Measurements from ENCODE around the gene SPNS2. TPM values are rescaled to one million over a fixed set of nuclear protein-coding genes. Genes with fewer than 3 reads are reported as not detected.

SPNS2 gene
- total RNA-seq, 2 donors from 2014 or later, result 0.16 to 0.64 TPM

DNA sequence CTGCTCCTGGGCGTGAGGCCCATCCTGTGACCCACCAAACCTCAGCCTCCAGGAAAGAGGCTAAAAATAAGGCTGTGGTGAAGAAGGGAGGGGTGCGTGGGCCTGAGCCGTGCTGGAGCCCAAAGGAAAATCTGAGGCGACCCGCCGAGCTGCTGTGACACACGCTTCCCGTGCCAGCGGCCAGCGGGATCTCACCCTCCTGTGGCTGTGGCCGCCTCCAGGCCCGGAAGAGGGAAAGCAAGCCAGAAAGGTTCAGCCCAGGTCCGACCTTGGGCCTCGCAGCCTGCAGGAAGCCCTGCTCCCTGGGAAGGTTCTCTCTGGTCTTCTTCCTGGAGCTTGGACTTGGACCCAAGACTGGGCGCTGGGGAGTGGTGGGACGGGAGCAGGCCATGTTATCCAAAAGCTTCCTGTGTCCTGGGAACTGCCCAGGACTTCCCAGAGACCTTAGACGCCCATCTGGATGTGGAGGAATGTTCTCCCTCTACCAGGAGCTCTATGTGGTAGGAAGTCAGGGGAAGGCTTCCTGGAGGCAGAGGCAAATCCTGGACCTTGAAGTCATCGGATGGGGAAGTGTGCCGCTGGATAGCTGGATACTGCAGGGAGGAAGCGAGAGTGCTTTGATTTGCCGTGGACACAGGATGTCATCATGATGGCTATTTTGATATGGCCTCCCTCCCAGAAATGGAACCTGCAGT lies 11.4 kb downstream of the SPNS2 start:
- H3K27ac Mint-ChIP-seq, result peak overlapping the region in 1 of 2 donors; percentile 39
- DNase-seq (ENCODE audit: low spot score in 2 of 2) (no peak), ATAC-seq (peak in 1 of 2 donors; percentile 33)
- no peaks in the 10 kb centered on the region for H3K9me3 Mint-ChIP-seq
- no peaks in the 10 kb centered on the region for H3K36me3 Mint-ChIP-seq

DNA sequence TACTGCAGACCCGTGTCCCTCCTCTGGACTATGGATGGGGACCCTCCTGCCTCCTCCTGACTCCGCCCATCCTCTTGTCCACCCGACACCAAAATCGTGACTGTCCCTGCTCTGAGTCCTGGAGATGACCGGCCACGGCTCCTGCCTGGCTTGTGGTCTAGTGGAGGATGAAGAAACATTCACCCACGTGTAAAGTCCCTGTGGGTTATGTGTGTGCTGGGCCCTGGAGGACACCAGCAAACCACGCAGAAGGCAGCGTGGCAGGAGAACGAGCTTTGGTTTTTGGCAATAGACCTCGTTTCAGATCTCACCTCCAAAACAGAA lies 11.9 kb downstream of the SPNS2 start:
- DNase-seq (ENCODE audit: low spot score in 2 of 2), result no peak
- no peaks in the 10 kb centered on the region for H3K36me3 Mint-ChIP-seq
- no peak overlapping the region for H3K27ac Mint-ChIP-seq
- no peaks in the 10 kb centered on the region for H3K9me3 Mint-ChIP-seq
- no peak for ATAC-seq

DNA sequence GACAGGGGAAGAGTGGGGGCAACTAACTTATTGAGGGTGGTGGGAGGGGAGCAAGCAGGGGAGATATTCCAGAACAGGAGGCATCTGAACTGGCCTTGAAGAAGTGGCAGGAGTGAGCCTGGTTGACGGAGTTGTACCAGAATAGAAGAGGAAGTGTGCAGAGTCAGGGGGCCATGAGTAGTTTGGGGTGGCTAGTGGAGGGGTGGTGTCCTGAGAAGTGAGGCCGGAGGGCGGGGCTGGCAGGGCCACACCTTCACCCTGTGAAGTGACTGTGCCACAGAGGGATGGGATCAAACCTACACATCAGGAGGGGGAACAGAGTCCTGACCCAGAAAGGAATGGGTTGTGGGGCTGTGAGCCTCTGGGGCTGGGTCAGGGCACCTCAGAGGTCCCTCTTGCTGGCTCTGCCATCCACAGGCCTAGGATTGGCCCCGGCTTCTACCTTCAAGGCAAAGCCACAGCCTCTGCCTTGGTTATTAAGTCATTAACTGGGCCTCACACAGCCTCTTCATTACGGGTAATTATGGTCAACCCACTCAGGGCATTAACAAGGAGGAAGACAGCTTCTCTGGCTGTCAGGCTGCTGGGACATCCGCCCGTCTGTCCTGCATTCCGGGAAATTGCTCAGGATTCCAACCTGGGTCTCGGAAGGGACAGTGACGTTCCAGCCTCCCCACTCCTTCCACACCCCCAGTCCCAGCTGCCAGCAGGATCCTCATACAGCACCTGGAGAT lies 12.7 kb downstream of the SPNS2 start:
- no peaks in the 10 kb centered on the region for H3K9me3 Mint-ChIP-seq
- H3K36me3 Mint-ChIP-seq, result no peaks in the 10 kb centered on the region
- DNase-seq (ENCODE audit: low spot score in 2 of 2) (no peak), ATAC-seq (no peak)
- no peak overlapping the region for H3K27ac Mint-ChIP-seq

GRCh38 chr17:4512156-4513112 lies 13.8 kb downstream of the SPNS2 start:
- no peak for DNase-seq (ENCODE audit: low spot score in 2 of 2)
- Mint-ChIP-seq H3K36me3 (no peaks in the 10 kb centered on the region), H3K9me3 (no peaks in the 10 kb centered on the region), H3K27ac (peak overlapping the region in 1 of 2 donors; percentile 55)
- ATAC-seq, result no peak

DNA sequence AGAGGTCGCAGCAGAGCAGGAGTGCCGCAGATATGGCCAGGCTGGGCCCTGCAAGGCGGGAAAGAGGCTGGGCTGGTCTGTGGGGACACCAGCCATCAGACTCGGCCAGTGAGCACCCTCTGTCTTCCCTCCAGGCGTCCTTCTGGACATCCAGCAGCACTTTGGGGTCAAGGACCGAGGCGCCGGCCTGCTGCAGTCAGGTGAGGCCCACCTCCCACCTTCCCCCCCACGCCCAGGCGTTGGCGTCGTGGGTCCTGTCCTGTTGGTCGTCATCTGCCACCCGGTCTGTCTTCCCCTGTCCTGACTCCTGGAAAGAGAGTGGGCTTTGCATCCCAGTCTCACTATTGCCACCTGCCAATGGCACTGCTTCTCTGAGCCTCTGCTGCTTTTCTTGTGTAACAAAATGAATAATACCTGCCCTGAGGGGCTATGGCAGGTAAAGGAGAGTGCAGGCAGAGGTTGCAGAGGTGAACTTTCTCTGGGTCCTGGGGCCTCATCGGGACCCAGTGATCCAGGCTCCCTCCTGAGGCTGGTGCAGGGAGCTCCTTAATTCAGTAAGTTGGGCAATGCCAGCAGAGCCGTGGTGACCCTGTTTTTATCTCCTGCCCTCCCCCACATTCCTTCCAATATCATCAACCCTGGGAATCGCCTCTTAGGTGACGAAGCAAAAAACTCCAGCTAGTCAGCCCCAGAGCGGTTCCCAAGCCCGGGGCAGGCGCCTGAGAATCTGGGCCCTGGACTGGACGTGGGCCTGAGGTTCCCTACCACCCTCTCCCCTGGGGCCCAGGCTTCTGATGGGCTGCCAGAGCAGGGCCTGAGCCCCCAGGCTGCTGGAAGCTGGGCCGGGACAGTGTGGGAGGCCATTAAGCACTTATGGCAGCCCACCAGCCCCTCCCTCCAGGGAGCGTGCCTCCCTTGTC lies 14.7 kb downstream of the SPNS2 start:
- no peak for ATAC-seq
- Mint-ChIP-seq H3K36me3 (no peaks in the 10 kb centered on the region), H3K27ac (no peak overlapping the region), H3K9me3 (no peaks in the 10 kb centered on the region)
- DNase-seq (ENCODE audit: low spot score in 2 of 2), result no peak

- Mint-ChIP-seq H3K36me3 (no peaks in the 10 kb centered on the region), H3K9me3 (no peaks in the 10 kb centered on the region), H3K27ac (no peak overlapping the region)
- no peak for DNase-seq (ENCODE audit: low spot score in 2 of 2)
- ATAC-seq, result no peak
These were observed 15.5 kb downstream of the SPNS2 start for GRCh38 chr17:4514206-4514605.

- no peak for DNase-seq (ENCODE audit: low spot score in 2 of 2)
- no peak overlapping the region for H3K27ac Mint-ChIP-seq
- no peaks in the 10 kb centered on the region for H3K9me3 Mint-ChIP-seq
- no peak for ATAC-seq
- no peaks in the 10 kb centered on the region for H3K36me3 Mint-ChIP-seq
These were observed 16.1 kb downstream of the SPNS2 start for GRCh38 chr17:4514779-4515178.

GRCh38 chr17:4515501-4515900 lies 16.8 kb downstream of the SPNS2 start:
- H3K9me3 Mint-ChIP-seq, result no peaks in the 10 kb centered on the region
- DNase-seq (ENCODE audit: low spot score in 2 of 2), result no peak
- H3K36me3 Mint-ChIP-seq, result no peaks in the 10 kb centered on the region
- ATAC-seq, result no peak
- no peak overlapping the region for H3K27ac Mint-ChIP-seq

- Mint-ChIP-seq H3K36me3 (no peaks in the 10 kb centered on the region), H3K9me3 (no peaks in the 10 kb centered on the region), H3K27ac (no peak overlapping the region)
- no peak for ATAC-seq
- DNase-seq (ENCODE audit: low spot score in 2 of 2), result no peak
These were observed 18.1 kb downstream of the SPNS2 start for GRCh38 chr17:4516735-4517134.

GRCh38 chr17:4518901-4519300 lies 20.2 kb downstream of the SPNS2 start:
- Mint-ChIP-seq H3K36me3 (no peaks in the 10 kb centered on the region), H3K9me3 (no peaks in the 10 kb centered on the region), H3K27ac (no peak overlapping the region)
- no peak for ATAC-seq
- DNase-seq (ENCODE audit: low spot score in 2 of 2), result no peak

DNA sequence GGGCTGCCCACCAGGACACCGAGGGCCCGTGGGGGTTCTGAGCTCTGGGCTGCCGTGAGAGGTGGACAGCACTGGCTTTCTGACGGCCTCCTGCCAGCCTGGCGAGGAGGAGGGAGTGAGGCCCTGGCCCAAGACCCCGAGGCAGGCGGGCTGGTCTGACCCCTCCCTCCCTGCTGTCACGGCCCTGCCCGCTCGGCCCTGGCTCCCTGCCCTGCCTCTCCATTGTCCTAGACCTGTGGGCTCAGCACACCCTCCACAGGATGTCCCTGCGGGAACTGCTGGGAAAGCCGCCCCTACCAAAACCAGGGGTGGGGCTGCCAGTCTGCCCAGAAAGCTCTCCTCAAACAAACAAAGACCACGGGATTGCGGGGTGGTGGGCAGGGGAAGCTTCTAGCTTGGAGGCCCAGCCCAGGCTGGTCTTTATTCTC lies 20.7 kb downstream of the SPNS2 start:
- Mint-ChIP-seq H3K36me3 (no peaks in the 10 kb centered on the region), H3K9me3 (no peaks in the 10 kb centered on the region), H3K27ac (no peak overlapping the region)
- DNase-seq (ENCODE audit: low spot score in 2 of 2) (no peak), ATAC-seq (no peak)

- Mint-ChIP-seq H3K9me3 (no peaks in the 10 kb centered on the region), H3K27ac (peak overlapping the region in 1 of 2 donors; percentile 50), H3K36me3 (no peaks in the 10 kb centered on the region)
- DNase-seq (ENCODE audit: low spot score in 2 of 2), result no peak
- ATAC-seq, result no peak
These were observed 21.6 kb downstream of the SPNS2 start for GRCh38 chr17:4520060-4520893.

DNA sequence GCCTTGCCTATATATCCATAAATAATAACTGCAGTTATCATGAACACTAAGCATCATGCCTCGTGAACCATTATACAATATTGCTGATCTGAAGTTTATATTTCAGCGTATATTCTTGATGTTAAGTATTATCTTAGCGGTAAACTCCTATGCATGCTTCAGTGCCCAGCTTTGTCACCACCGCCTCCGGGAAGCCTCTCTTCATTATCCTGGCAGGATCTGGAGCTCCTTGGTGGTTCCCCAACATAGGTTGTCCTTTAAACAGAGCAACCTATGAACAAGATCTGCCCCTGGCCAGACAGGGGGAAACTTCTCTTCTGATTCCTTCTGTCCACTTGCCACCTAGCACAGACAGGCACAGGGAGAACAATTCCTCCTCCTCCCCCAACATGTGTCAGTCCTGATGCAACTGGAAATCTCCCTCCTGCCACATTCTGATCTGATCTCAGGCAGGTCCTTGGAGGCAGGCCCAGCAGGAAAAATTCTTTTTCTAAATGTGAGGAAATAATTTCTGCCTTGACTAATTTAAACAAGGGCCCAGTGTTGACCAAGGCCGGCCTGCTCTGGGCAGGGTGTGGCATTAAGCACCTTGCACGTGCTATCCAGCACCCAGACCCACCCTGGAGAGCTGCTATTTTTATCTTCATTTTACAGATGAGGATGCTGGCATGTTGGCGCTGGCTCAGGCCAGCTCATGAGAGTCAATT lies 22.4 kb downstream of the SPNS2 start:
- no peak for ATAC-seq
- no peaks in the 10 kb centered on the region for H3K9me3 Mint-ChIP-seq
- peak overlapping the region in 1 of 2 donors; percentile 65 for H3K27ac Mint-ChIP-seq
- no peak for DNase-seq (ENCODE audit: low spot score in 2 of 2)
- H3K36me3 Mint-ChIP-seq, result no peaks in the 10 kb centered on the region

DNA sequence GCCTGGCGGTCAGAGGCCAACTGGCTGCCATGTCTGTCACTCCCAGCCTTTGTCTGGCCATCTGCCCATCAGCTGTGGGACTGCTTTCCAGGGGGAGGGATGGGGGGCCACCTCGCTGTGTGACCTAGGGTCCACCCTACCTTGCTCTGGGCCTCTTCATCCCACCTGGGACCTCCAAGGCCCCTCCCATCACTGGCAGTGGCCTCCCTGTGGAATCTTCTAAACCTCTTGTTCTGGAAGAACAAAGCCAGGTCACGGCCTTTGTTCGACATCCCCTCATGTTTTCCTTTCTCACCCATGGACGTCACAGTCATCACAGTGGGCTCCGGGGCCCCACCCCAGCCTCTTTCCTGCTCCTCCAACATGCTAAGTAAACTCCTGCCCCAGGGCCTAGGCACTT lies 24.0 kb downstream of the SPNS2 start:
- ATAC-seq, result no peak
- no peaks in the 10 kb centered on the region for H3K36me3 Mint-ChIP-seq
- H3K9me3 Mint-ChIP-seq, result no peaks in the 10 kb centered on the region
- H3K27ac Mint-ChIP-seq, result no peak overlapping the region
- no peak for DNase-seq (ENCODE audit: low spot score in 2 of 2)

GRCh38 chr17:4523946-4524345 lies 25.3 kb downstream of the SPNS2 start:
- no peak for DNase-seq (ENCODE audit: low spot score in 2 of 2)
- Mint-ChIP-seq H3K36me3 (no peaks in the 10 kb centered on the region), H3K27ac (no peak overlapping the region), H3K9me3 (no peaks in the 10 kb centered on the region)
- ATAC-seq, result no peak

Measured in activated naive CD4-positive, alpha-beta T cell treated with anti-CD3 and anti-CD28 coated beads, Interleukin-2, amount 50 U/mL, for 72 hours (primary cell).